OCI-LY3 (cell line): ENCODE results near the gene OXCT1.

Source experiments
- H2AFZ ChIP-seq: fragments of 200-600, 300-600 bp; shearing (Covaris generic); 2 replicates; pipeline ENCODE4 v1.6.0; 2014; ENCODE audit warnings: antibody characterized with exemption, low read depth, low read length
- H3K27ac ChIP-seq: fragments of 200-600, 300-600 bp; sonication (generic); 2 replicates; pipeline ENCODE4 v1.5.1; 2014; ENCODE audit warnings: mild to moderate bottlenecking, low read length, moderate library complexity, mixed read lengths
- H3K27me3 ChIP-seq: fragments of 200-600, 300-600 bp; sonication (generic); 2 replicates; pipeline ENCODE4 v1.6.1; 2014; ENCODE audit warnings: low read depth, low read length, mixed read lengths
- H3K36me3 ChIP-seq: fragments of 200-600, 300-600 bp; sonication (generic); replicated peaks from 2 replicates; pipeline ENCODE3; 2014; ENCODE audit warnings: low read depth, low read length, mixed read lengths
- H3K4me1 ChIP-seq: fragments of 300-600, 200-600 bp; sonication (generic); 2 replicates; pipeline ENCODE4 v1.6.1; 2014; ENCODE audit warnings: low read length, mixed read lengths
- H3K4me2 ChIP-seq: fragments of 200-600, 300-600 bp; sonication (generic); 2 replicates; pipeline ENCODE4 v1.6.1; 2014; ENCODE audit warnings: low read length, mixed read lengths
- H3K4me3 ChIP-seq: fragments of 300-600, 200-600 bp; sonication (generic); 2 replicates; pipeline ENCODE4 v1.5.1; 2014; ENCODE audit warnings: antibody characterized with exemption, mild to moderate bottlenecking, low read length, moderate library complexity
- H3K79me2 ChIP-seq: fragments of 300-600, 200-600 bp; shearing (Covaris generic); 2 replicates; pipeline ENCODE4 v1.6.1; 2014; ENCODE audit warnings: mild to moderate bottlenecking, low read length, mixed read lengths
- H3K9ac ChIP-seq: fragments of 300-600, 200-600 bp; shearing (Covaris generic); 2 replicates; pipeline ENCODE4 v1.6.0; 2014; ENCODE audit warnings: mild to moderate bottlenecking, low read length, moderate library complexity
- H3K9me3 ChIP-seq: fragments of 200-600, 300-600 bp; shearing (Covaris generic); 2 replicates; pipeline ENCODE4 v1.6.1; 2014; ENCODE audit warnings: low read length, mixed read lengths; ENCODE audit not compliant: insufficient read depth
- H4K20me1 ChIP-seq: fragments of 200-600, 300-600 bp; sonication (generic); 2 replicates; pipeline ENCODE4 v1.6.1; 2016; ENCODE audit warnings: low read length, mixed read lengths; ENCODE audit not compliant: insufficient read depth
- CTCF ChIP-seq: fragments of 200-600, 300-600 bp; sonication (generic); IDR thresholded peaks from 2 replicates; pipeline ENCODE4 v1.5.1; 2014; ENCODE audit warnings: antibody characterized with exemption, low read length, low read depth
- EZH2phosphoT487 ChIP-seq: fragments of 200-600 bp; shearing (Covaris generic); IDR thresholded peaks from 2 replicates; pipeline ENCODE4 v1.6.1; 2018; ENCODE audit warnings: antibody characterized with exemption, mixed run types, low read depth

The OXCT1 gene

GRCh38 chr5:41683181-41683580 lies 187.0 kb downstream of the OXCT1 start:
- Histone ChIP-seq H3K9ac (no peak overlapping the region), H3K4me1 (0 out of 2 replicates have a peak, but pooled peaks cover 4% of the 10 kb centered on the region), H4K20me1 (no peaks in the 10 kb centered on the region), H3K4me2 (no peak overlapping the region), H3K9me3 (no peaks in the 10 kb centered on the region), H3K36me3 (no peaks in the 10 kb centered on the region), H3K4me3 (no peak overlapping the region), H2AFZ (no peak overlapping the region), H3K27me3 (no peaks in the 10 kb centered on the region), H3K27ac (no peak overlapping the region), H3K79me2 (no peaks in the 10 kb centered on the region)
- TF ChIP-seq EZH2phosphoT487 (no peak), CTCF (no peak)

GRCh38 chr5:41682641-41683040 lies 187.6 kb downstream of the OXCT1 start:
- no peaks in the 10 kb centered on the region for H3K9me3 ChIP-seq
- H3K4me1 ChIP-seq, result 0 out of 2 replicates have a peak, but pooled peaks cover 4% of the 10 kb centered on the region
- H2AFZ ChIP-seq, result no peak overlapping the region
- H3K27me3 ChIP-seq, result no peaks in the 10 kb centered on the region
- no peaks in the 10 kb centered on the region for H3K79me2 ChIP-seq
- TF ChIP-seq CTCF (no peak), EZH2phosphoT487 (no peak)
- H3K27ac ChIP-seq, result no peak overlapping the region
- no peaks in the 10 kb centered on the region for H4K20me1 ChIP-seq
- no peak overlapping the region for H3K4me2 ChIP-seq
- no peak overlapping the region for H3K9ac ChIP-seq
- H3K4me3 ChIP-seq, result no peak overlapping the region
- H3K36me3 ChIP-seq, result no peaks in the 10 kb centered on the region

- Histone ChIP-seq H3K4me2 (no peak overlapping the region), H4K20me1 (no peaks in the 10 kb centered on the region), H3K4me3 (no peak overlapping the region), H3K36me3 (no peaks in the 10 kb centered on the region), H3K79me2 (no peaks in the 10 kb centered on the region), H3K4me1 (0 out of 2 replicates have a peak, but pooled peaks cover 4% of the 10 kb centered on the region), H3K27ac (no peak overlapping the region), H3K9ac (no peak overlapping the region), H3K27me3 (no peaks in the 10 kb centered on the region), H2AFZ (no peak overlapping the region), H3K9me3 (no peaks in the 10 kb centered on the region)
- TF ChIP-seq EZH2phosphoT487, result no peak
Measured at GRCh38 chr5:41681840-41682239, 188.4 kb downstream of the OXCT1 start.
